Fibroblast of the conjunctiva (primary cell): Measurements from ENCODE around the gene CDKAL1.
"Not testable (repeated sequence)": the region's sequence is repeated elsewhere in the genome, so short reads cannot be mapped to it uniquely, and the experiment has no call there.

Source experiments
- DNase-seq: peaks from one replicate; pipeline ENCODE4 v3.0.0-alpha.2; 2010; ENCODE audit warnings: low read depth

The CDKAL1 gene

GRCh38 chr6:20534295-20535262, at the start of gene CDKAL1:
Gene CDKAL1, plus strand, starts transcription at chr6:20534457. Its CDS starts 11,894 bp downstream, at chr6:20546351.
- DNase-seq = peak; percentile 82

GRCh38 chr6:20486641-20487040, 47.6 kb upstream of the CDKAL1 start:
- no peak for DNase-seq

DNA sequence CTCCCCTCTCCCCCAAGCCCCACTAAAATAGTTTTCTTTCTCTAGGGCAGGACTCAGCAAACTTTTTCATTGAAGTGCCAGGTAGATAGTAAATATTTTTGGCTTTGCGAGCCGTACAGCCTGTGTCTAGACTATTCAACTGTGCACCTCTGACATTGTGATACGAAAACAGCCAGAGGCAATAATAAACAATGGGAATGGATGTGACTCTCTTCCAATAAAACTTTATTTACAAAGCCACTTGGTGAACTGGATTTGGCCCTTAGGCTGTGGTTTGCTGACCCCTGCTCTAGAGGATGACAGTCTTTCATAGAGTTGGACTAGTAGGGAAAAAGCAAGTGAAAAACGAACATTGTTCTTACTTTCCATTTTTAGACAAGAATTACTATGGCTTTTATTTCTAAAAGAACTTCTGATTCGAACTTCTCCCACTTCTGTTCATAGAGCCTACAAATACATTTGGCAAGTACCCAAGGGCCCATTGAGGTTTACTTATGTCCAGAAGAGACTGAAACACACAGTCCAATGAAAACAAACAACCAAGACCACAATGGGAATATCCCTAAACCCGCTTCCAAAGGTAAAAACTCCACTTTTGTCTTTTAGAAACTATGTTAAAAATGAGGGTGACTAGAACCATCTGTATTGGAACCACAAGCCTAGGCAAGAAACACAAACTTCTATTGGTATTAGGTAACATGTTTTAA, 46.4 kb upstream of the CDKAL1 start:
- no peak for DNase-seq

- DNase-seq = no peak
Measured at GRCh38 chr6:20490591-20490990, 43.7 kb upstream of the CDKAL1 start.

- no peak for DNase-seq
Measured at GRCh38 chr6:20492099-20492498, 42.2 kb upstream of the CDKAL1 start.

DNA sequence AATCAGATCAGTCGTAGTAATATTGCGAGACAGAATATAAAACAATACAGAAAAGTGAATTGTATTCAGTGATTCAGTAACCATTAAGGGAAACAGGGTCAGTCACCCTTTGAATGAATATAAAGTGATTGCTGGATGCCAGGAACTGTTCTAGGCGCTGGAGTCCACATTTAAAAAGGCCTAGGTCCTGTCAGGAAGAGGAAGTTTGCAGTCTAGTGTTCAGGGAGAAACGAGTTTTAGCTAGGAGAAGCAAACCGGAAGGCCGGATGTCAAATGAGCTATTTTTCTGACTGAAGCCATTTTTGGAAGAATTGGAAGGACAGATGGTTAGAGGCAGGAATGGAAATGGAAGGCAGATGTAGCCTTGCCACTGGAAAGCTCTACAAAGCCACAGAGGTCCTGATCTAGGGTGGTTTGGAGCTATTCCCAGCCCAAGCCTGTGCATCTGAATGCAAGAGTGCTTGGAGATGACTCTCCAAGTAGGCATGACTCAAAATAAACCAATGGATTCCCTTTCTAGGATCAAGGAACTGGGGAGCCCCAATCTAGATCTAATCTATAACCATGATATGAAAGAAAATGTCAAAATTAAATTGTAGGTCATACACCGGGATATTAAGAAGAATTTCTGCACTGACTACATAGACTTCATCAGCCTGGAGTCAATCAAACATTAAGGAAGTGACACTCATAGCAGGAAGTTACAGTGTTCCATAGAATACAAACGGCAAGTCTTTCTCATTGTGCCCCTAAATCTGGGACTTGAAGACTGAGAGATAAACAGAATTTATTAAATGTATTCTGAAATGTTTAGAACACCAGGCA, 36.8 kb upstream of the CDKAL1 start:
- DNase-seq = peak; percentile 31

DNA sequence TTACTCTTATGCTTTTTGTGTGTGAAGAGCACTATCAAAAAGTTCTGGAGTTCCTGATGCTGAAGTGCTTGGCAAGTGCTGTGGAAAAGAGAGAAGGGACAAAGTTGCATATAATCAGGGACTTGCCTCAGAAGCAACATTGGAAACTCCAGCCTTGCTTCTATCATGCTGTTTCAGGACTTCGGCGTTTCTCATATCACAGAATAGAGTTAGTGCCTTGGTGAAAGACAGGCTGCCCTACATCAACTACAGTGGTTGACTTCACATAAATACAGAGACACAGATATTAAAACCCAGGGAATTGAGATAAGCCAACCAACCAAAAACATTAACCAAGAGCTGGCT, 36.2 kb upstream of the CDKAL1 start:
- no peak for DNase-seq

GRCh38 chr6:20509212-20509611, 25.0 kb upstream of the CDKAL1 start:
- DNase-seq = no peak

GRCh38 chr6:20511852-20512251, 22.4 kb upstream of the CDKAL1 start:
- no peak for DNase-seq

DNA sequence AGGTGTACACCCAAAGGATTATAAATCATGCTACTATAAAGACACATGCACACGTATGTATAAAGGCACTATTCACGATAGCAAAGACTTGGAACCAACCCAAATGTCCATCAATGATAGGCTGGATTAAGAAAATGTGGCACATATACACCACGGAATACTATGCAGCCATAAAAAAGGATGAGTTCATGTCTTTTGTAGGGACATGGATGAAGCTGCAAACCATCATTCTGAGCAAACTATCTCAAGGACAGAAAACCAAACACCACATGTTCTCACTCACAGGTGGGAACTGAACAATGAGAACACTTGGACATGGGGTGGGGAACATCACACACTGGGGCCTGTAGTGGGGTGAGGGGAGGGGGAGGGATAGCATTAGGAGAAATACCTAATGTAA, 9.0 kb upstream of the CDKAL1 start:
- not testable (repeated sequence) for DNase-seq

GRCh38 chr6:20529086-20529448, 5.2 kb upstream of the CDKAL1 start:
- DNase-seq = peak; percentile 13

DNA sequence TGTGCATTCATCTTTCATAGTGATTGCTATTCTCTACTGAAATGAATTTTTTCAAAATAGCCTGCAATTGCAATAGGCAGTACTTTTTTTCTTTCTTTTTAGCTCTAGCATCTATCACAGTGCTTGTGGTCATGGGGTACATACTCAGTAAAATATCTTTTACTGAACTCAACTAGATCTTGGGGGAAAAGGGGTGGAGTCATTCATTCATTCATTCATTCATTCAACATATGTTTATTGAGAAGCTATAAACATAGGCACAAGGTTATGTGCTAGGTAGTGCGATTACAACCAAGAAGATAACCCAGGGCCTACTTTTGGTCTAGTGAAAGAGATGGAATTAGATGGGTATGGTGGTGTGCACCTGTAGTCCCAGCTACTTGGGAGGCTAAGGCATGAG, 1.4 kb upstream of the CDKAL1 start:
- no peak for DNase-seq

DNA sequence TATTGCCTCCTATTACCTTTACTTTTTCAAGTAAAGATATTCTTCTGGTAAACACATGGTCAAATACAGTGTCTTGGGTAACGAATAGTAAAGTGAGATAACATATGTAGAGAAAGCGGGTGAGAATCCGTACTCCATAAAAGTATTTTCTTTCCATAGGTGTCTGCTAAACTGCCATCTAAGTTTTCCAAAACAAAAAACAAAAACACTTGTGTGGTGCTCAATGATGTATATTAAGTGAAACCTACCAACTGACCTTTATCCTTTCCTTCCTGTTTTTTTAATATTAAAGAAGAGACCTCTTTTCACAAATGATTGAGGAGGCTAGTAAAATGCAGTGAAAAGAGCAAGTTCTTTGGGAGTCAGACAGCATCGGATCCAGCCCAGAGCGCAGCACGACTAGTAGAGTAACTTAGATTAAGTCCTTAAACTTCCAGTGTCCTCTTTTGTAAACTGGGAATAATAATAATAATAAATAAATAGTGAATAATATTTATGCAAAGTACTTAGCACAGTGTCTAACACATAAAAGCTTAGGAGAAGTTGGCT, 437 bp upstream of the CDKAL1 start:
- no peak for DNase-seq

DNA sequence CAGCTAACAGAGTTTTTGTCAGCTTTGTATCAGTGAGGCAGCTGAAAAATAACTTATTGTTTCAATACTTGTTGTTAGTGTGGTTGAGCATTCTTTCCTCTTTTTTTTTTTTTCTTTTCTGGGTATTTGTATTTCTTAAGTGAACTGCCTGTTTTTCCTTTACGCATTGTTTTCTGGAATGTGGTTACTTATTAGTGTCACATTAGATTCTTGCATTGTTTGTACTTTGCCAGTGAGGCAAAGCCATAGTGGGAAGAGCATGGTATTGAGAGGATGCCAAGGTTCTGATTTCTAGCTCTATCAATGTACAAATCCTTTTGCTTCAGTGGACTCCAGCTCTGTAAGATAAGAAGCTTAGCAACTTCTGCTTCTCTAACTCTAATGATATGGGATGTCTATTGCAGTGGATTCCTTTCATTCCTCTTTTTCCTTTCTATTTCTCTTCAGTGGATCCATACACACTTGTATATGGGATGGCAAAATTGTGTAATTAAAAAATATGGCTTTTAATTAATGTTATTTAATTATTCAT, 3.9 kb downstream of the CDKAL1 start:
- no peak for DNase-seq

DNA sequence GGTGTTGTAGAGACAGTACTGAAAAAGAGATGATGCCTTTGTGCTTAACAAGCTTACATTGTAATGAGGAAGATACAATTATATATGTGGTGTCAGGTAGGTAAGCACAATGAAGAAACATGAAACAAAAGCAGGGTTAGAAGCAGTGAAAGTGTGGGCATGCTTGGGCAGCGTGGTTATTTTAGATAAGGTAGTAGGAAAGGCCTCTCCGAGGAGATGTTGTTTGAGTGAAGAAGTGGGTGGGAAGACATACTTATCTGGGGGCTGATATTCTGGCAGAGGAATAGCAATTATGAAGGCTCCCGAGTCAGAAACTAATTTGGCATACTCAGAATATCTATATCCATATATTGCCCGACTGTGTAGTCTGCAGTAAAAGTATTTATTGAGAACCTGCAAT, 4.7 kb downstream of the CDKAL1 start:
- no peak for DNase-seq

DNA sequence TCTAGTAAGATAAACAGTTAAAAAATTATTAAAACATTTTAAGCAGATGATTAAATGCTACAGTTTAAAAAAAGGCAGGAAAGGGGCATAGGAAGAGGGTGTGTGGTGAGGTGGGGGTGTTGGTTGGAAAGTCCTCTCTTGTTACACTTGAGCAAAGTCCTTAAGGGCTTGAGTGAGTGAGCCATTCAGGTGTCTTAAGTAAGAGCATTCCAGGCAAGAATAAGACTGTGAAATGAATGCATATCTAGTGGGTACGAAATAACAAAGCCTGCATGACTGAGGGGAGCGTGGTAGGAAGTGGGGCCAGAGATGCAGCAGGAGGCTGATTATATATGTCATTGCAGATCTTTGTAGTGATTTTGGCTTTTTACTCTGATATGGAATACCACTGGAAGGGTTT, 5.1 kb downstream of the CDKAL1 start:
- no peak for DNase-seq

DNA sequence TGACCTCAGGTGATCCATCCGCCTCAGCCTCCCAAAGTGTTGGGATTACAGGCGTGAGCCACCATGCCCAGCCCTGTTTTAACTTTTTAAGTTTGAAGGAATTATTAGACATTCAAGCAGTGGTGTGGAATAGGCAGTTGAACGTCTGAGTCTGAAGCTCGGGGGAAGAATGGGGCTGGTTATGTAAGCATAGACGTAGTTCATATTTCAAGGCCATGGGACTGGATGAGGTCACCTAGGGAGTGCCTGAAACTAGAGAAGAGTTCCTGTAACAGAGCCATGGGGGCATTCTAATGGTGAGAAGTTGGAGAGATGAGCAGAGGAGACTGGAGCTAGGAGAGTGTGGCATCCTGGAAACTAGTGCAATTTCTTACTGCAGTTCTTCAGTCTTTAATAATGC, 6.4 kb downstream of the CDKAL1 start:
- DNase-seq = no peak

DNA sequence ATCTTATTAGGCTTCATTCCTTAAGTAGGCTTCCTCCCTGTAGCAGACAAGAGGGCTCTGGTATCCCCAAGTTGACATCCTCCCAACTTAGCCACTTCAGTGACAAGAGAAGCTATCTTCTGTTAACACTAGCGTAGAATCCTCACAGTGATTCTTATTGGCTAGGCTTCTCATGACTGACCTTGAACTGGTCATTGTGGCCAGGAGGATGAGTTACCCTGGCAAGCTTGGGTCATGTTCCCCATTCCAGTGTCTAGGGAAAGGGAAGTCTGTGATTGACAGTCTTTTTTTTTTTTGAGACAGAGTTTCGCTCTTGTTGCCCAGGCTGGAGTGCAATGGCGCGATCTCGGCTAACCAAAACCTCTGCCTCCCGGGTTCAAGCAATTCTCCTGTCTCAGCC, 7.1 kb downstream of the CDKAL1 start:
- DNase-seq = no peak

GRCh38 chr6:20542927-20543602, 8.8 kb downstream of the CDKAL1 start:
- peak; percentile 50 for DNase-seq

GRCh38 chr6:20548264-20548663, 14.0 kb downstream of the CDKAL1 start:
- no peak for DNase-seq

DNA sequence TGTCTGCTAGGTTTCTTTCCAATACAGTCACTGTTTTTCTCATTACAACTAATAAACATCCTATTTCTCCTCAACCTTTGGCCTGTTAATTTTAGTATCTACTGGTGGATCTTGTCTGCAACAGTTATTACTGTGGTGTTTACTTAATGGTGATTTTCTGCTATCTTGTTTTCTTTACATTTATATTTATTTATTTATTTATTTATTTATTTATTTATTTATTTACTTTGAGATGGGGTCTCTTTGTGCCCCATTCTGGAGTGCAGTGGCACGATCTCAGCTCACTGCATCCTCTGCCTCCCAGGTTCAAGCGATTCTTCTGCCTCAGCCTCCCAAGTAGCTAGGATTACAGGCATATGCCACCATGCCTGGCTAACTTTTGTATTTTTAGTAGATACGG, 15.1 kb downstream of the CDKAL1 start:
- DNase-seq = not testable (repeated sequence)
